Mesenchymal stem cell (in vitro differentiated cells and primary cell): Measurements from ENCODE around the gene TMX3.

Source experiments
- DNase-seq: peaks from one replicate; pipeline ENCODE4 v3.0.0-alpha.2; 2013
- H2AFZ ChIP-seq: one replicate; pipeline ENCODE4 v1.6.1; 2013; ENCODE audit warnings: low read depth, mild to moderate bottlenecking, control low read depth, inconsistent platforms, low read length, moderate library complexity
- H2AK5ac ChIP-seq: 2 replicates; pipeline ENCODE4 v1.6.1; 2013; ENCODE audit warnings: low read length, moderate library complexity, mild to moderate bottlenecking, inconsistent platforms; ENCODE audit not compliant: severe bottlenecking
- H2BK120ac ChIP-seq: one replicate; pipeline ENCODE4 v1.6.1; 2013; ENCODE audit warnings: low read depth, mild to moderate bottlenecking, inconsistent platforms, low read length, moderate library complexity
- H2BK12ac ChIP-seq, 2 experiments: one replicate each; pipeline ENCODE4 v1.6.1; 2013; ENCODE audit warnings: inconsistent platforms in 2 of 2, low read length in 2 of 2, mild to moderate bottlenecking in 2 of 2, moderate library complexity in 2 of 2, control low read depth in 1 of 2
- H2BK15ac ChIP-seq: one replicate; pipeline ENCODE4 v1.6.1; 2013; ENCODE audit warnings: mild to moderate bottlenecking, low read depth, inconsistent platforms; ENCODE audit not compliant: poor library complexity, severe bottlenecking
- H2BK5ac ChIP-seq: 2 replicates; pipeline ENCODE4 v1.6.1; 2013; ENCODE audit warnings: low read depth, mild to moderate bottlenecking, low read length, control low read depth, inconsistent platforms; ENCODE audit not compliant: poor library complexity, severe bottlenecking
- H3K14ac ChIP-seq, 2 experiments: one replicate each; pipeline ENCODE4 v1.6.1; 2013; ENCODE audit warnings: inconsistent platforms in 2 of 2, low read length in 2 of 2, control low read depth in 1 of 2, mild to moderate bottlenecking in 1 of 2, moderate library complexity in 1 of 2
- H3K18ac ChIP-seq, 2 experiments: one replicate each; pipeline ENCODE4 v1.6.1; 2013; ENCODE audit warnings: inconsistent platforms in 2 of 2, low read length in 2 of 2, control low read depth in 1 of 2, low read depth in 1 of 2, mild to moderate bottlenecking in 1 of 2
- H3K23ac ChIP-seq, 2 experiments: one replicate each; pipeline ENCODE4 v1.6.1; 2013; ENCODE audit warnings: inconsistent platforms in 2 of 2, low read length in 2 of 2, mild to moderate bottlenecking in 2 of 2, moderate library complexity in 2 of 2, control low read depth in 1 of 2
- H3K27ac ChIP-seq: 2 replicates; pipeline ENCODE4 v1.5.1; 2013; ENCODE audit warnings: mild to moderate bottlenecking, moderate library complexity, low read length, control low read depth, inconsistent platforms; ENCODE audit not compliant: poor library complexity, severe bottlenecking
- H3K27me3 ChIP-seq, 2 experiments: 2 replicates each; pipeline versions ENCODE4 v1.6.1 to v1.7.0; 2013; ENCODE audit warnings: low read length in 2 of 2, mild to moderate bottlenecking in 2 of 2, moderate library complexity in 2 of 2, control low read depth in 1 of 2, inconsistent platforms in 1 of 2; ENCODE audit not compliant: control insufficient read depth in 1 of 2, insufficient read depth in 1 of 2
- H3K36me3 ChIP-seq, 2 experiments: 2 replicates each; pipeline versions ENCODE4 v1.6.1 to v1.7.0; 2013; ENCODE audit warnings: low read length in 2 of 2, control low read depth in 1 of 2, inconsistent platforms in 1 of 2, low read depth in 1 of 2, mild to moderate bottlenecking in 1 of 2; ENCODE audit not compliant: insufficient read depth in 2 of 2, control insufficient read depth in 1 of 2
- H3K4ac ChIP-seq, 2 experiments: one replicate each; pipeline ENCODE4 v1.6.1; 2013; ENCODE audit warnings: inconsistent platforms in 2 of 2, low read length in 2 of 2, mild to moderate bottlenecking in 2 of 2, moderate library complexity in 2 of 2, control low read depth in 1 of 2, low read depth in 1 of 2
- H3K4me1 ChIP-seq: 2 replicates; pipeline ENCODE4 v1.6.1; 2013; ENCODE audit warnings: low read depth, low read length, control low read depth; ENCODE audit not compliant: control insufficient read depth, insufficient read depth
- H3K4me2 ChIP-seq: 2 replicates; pipeline ENCODE4 v1.6.1; 2013; ENCODE audit warnings: low read length, mild to moderate bottlenecking, inconsistent platforms; ENCODE audit not compliant: poor library complexity, severe bottlenecking
- H3K4me3 ChIP-seq, 2 experiments: 2 replicates each; pipeline versions ENCODE4 v1.5.1 to v1.7.0; 2013; ENCODE audit warnings: low read length in 2 of 2, mild to moderate bottlenecking in 2 of 2, control low read depth in 1 of 2, low read depth in 1 of 2; ENCODE audit not compliant: insufficient read depth in 1 of 2
- H3K79me1 ChIP-seq: replicated peaks from 2 replicates; pipeline ENCODE4 v1.6.1; 2013; ENCODE audit warnings: mild to moderate bottlenecking, control low read depth, low read length, inconsistent platforms; ENCODE audit not compliant: poor library complexity, severe bottlenecking
- H3K9ac ChIP-seq: 2 replicates; pipeline ENCODE4 v1.7.0; 2013; ENCODE audit warnings: mild to moderate bottlenecking, low read length, moderate library complexity
- H3K9me3 ChIP-seq: 2 replicates; pipeline ENCODE4 v1.7.0; 2013; ENCODE audit warnings: mild to moderate bottlenecking, low read length; ENCODE audit not compliant: control insufficient read depth
- H4K8ac ChIP-seq: one replicate; pipeline ENCODE4 v1.6.1; 2013; ENCODE audit warnings: inconsistent platforms, mild to moderate bottlenecking, low read length, moderate library complexity
- H4K91ac ChIP-seq: one replicate; pipeline ENCODE4 v1.6.1; 2013; ENCODE audit warnings: mild to moderate bottlenecking, low read length, inconsistent platforms
- WGBS: methylation state at CpG from one replicate; pipeline ENCODE4 v1.1.7; 2013; ENCODE audit warnings: mixed read lengths; 5-methylcytosine and 5-hydroxymethylcytosine counted together

Gene TMX3

DNA sequence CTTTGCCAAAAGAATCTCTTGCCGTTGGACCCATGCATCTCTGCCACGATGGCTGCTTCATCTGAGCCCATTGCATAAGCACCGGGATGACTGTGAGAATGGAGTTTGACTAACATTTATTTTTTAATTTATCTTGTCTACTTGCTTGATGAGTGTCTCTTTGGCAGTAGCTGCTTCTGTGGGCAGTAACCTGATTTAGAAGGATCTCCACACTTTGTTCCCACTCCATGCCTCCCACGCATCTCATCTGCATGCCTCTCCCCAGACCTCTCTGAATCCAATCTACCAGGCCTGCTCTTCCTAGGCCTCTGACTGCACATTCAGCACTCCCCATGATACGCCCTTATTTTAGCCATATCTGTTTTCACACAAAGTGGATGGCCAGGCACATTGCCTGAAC, 23.7 kb upstream of the TMX3 start:
- Histone ChIP-seq H4K91ac (no peak overlapping the region), H3K18ac (no peak overlapping the region)
- WGBS, result over 99% methylated on average over 5 of the region's 5 CpGs

DNA sequence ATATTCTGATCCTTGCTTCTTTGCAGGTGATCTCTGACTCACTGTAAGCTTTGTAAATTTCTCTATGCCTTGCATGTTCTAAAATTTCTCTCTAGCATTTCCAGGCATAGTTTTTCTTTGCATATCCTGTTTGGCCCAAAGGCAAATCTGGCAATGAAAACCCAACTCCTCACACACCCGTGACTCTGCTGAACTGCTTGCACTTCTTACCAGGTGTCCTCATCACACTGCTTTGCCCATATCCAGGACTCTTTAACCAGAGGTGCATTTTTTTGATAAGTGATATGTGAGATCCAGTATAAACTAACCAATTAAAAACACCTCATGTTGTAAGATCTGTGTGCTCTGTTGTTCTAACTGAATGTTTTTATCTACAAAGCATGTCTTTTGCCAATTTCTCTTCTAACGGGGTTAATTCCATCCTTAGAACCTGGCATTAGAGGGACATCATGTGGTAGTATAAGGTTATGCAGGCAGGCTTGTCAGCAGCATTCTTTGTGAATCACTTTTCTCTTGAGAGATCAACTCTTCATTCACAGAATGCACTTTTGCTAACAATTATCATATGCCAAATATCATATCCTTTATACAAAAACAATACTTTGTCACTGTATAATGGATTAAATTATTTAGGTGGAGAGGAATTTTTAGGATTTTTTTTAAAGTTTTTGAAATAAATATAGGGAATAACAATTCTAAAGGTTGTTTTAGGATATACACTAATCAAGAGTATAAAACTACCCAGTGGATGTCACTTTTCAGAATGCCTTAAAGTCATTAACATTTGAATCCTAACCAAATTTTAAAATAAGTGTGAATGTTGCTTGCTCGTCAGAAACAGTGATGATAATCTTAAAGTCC, 20.8 kb upstream of the TMX3 start:
- no peak overlapping the region for H2AFZ ChIP-seq
- 90% methylated on average over 2 of the region's 3 CpGs for WGBS
- H3K79me1 ChIP-seq, result no peaks in the 10 kb centered on the region
- H3K4me1 ChIP-seq, result no peaks in the 10 kb centered on the region
- H3K27ac ChIP-seq, result no peak overlapping the region
- no peak overlapping the region for H2BK120ac ChIP-seq
- H2BK12ac ChIP-seq, result no peak overlapping the region
- peak; percentile 59 for DNase-seq
- H3K4ac ChIP-seq, result no peak overlapping the region
- no peak overlapping the region for H2BK5ac ChIP-seq
- H2AK5ac ChIP-seq, result no peak overlapping the region
- H3K4me3 ChIP-seq, result no peak overlapping the region
- H3K9me3 ChIP-seq, result no peaks in the 10 kb centered on the region
- H3K36me3 ChIP-seq, result no peaks in the 10 kb centered on the region
- H4K8ac ChIP-seq, result no peak overlapping the region
- H3K14ac ChIP-seq, result no peak overlapping the region
- H3K4me2 ChIP-seq, result no peak overlapping the region
- H3K23ac ChIP-seq, result no peak overlapping the region
- H3K18ac ChIP-seq, result no peak overlapping the region
- H4K91ac ChIP-seq, result no peak overlapping the region
- peak overlapping the region; percentile 61 for H3K9ac ChIP-seq
- H3K27me3 ChIP-seq, result no peaks in the 10 kb centered on the region
- H2BK15ac ChIP-seq, result no peak overlapping the region

More for the DNA sequence above, 23.7 kb upstream of the TMX3 start:
- Histone ChIP-seq H3K23ac (no peak overlapping the region), H3K4me3 (no peak overlapping the region), H3K36me3 (no peaks in the 10 kb centered on the region), H3K27me3 (no peaks in the 10 kb centered on the region), H3K4me2 (no peak overlapping the region), H3K4me1 (no peaks in the 10 kb centered on the region), H3K79me1 (no peaks in the 10 kb centered on the region), H3K9me3 (no peaks in the 10 kb centered on the region), H2BK12ac (no peak overlapping the region), H2BK15ac (no peak overlapping the region), H3K4ac (no peak overlapping the region), H2AK5ac (no peak overlapping the region), H3K27ac (no peak overlapping the region), H2BK5ac (no peak overlapping the region), H3K14ac (peak overlapping the region in 1 of 2 experiments; percentile 65), H3K9ac (no peak overlapping the region), H2BK120ac (no peak overlapping the region), H2AFZ (no peak overlapping the region), H4K8ac (no peak overlapping the region)
- no peak for DNase-seq

DNA sequence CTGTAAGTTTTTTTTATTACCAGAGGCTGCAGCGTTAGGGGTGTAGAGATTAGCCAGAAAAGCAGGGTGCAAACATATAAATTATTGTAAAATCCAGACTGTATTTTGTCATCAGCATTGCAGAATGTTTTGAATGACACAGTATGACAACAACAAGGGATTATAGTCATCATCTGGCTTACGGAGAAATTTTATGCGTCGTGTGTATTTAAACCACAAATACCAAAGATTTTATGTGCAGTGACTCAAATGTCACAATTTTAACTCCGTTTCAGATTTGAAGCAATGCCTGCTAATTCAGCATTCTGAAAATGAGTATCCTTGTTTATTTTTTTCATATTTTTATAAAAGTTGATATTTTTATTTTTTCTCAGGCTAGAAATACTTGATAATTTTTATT, 19.4 kb upstream of the TMX3 start:
- Histone ChIP-seq H3K4ac (no peak overlapping the region), H3K23ac (no peak overlapping the region), H3K79me1 (no peaks in the 10 kb centered on the region), H3K27ac (no peak overlapping the region), H2BK120ac (no peak overlapping the region), H4K8ac (no peak overlapping the region), H3K4me3 (no peak overlapping the region), H3K4me1 (no peaks in the 10 kb centered on the region), H4K91ac (no peak overlapping the region), H3K27me3 (no peaks in the 10 kb centered on the region), H2AK5ac (no peak overlapping the region), H2BK15ac (no peak overlapping the region), H3K4me2 (no peak overlapping the region), H3K9me3 (no peaks in the 10 kb centered on the region), H3K36me3 (no peaks in the 10 kb centered on the region), H2AFZ (no peak overlapping the region), H2BK12ac (no peak overlapping the region), H2BK5ac (no peak overlapping the region), H3K9ac (peak overlapping the region; percentile 23), H3K18ac (no peak overlapping the region), H3K14ac (no peak overlapping the region)
- DNase-seq, result no peak
- WGBS, result 79% methylated on average over 3 of the region's 5 CpGs

DNA sequence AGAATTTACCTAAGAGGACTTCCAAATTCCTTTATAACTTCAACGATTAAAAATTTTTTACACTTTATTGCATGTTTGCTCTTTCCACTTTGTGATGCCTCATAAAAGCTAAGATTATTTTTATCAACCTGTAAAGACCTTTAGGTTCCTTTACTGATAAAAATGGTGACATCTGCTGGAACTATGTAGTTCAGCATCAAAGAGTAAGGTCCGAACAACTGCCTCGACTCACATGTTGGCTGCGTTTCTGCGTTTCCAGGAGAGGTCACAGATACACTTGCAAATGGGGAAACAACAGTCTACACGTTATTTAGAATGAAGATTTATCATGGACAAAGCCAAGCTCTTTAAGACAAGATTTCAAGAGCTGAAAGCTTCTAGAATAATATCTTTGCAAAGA, 18.8 kb upstream of the TMX3 start:
- Histone ChIP-seq H3K4me1 (no peaks in the 10 kb centered on the region), H2AK5ac (no peak overlapping the region), H3K14ac (no peak overlapping the region), H3K27ac (no peak overlapping the region), H3K79me1 (no peaks in the 10 kb centered on the region), H3K4me3 (no peak overlapping the region), H2AFZ (no peak overlapping the region), H3K9ac (peak overlapping the region; percentile 23), H3K9me3 (no peaks in the 10 kb centered on the region), H2BK5ac (no peak overlapping the region), H3K36me3 (no peaks in the 10 kb centered on the region), H3K4ac (no peak overlapping the region), H4K91ac (no peak overlapping the region), H2BK15ac (no peak overlapping the region), H3K23ac (no peak overlapping the region), H4K8ac (no peak overlapping the region), H3K4me2 (no peak overlapping the region), H2BK120ac (no peak overlapping the region), H3K27me3 (no peaks in the 10 kb centered on the region), H3K18ac (no peak overlapping the region), H2BK12ac (no peak overlapping the region)
- DNase-seq, result no peak
- 70% methylated on average over 5 of the region's 6 CpGs for WGBS
